Activated naive CD8-positive, alpha-beta T cell (primary cell): ENCODE data around the gene BRSK2.

ENCODE experiments used
- H3K27ac Mint-ChIP-seq: one replicate; pipeline ENCODE4 v1.8.0; 2021; ENCODE audit warnings: mixed read lengths
- H3K27me3 Mint-ChIP-seq: one replicate; pipeline ENCODE4 v1.8.0; 2021; ENCODE audit warnings: mixed read lengths
- H3K36me3 Mint-ChIP-seq: one replicate; pipeline ENCODE4 v1.8.0; 2021; ENCODE audit warnings: mixed read lengths
- H3K4me1 Mint-ChIP-seq: one replicate; pipeline ENCODE4 v1.8.0; 2021; ENCODE audit warnings: low read depth, mixed read lengths
- H3K4me3 Mint-ChIP-seq: one replicate; pipeline ENCODE4 v1.8.0; 2021; ENCODE audit warnings: mild to moderate bottlenecking, mixed read lengths
- H3K9me3 Mint-ChIP-seq: one replicate; pipeline ENCODE4 v1.8.0; 2021; ENCODE audit warnings: low read depth, mixed read lengths

Gene BRSK2

DNA sequence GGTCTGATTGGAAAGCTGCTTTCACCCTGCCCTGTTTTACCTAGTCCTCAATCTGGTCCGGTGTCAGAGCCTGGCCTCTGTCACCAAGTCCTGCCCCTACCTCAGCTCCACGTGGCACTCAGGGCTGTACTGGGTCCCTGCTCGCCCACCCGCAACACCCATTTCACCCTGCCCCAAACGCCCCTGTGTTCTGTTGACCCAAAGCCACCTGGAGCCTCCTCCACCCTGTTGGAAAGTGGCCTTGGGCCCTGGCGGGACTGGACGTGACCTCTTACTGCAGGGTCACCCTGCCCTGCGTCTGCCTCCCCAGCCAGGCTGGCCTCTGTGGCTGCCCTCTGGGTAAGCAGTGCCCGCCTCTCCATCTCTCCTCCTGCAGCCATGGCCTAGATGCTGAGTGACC, 21.5 kb upstream of the BRSK2 start:
- Mint-ChIP-seq H3K9me3 (no peaks in the 10 kb centered on the region), H3K36me3 (no peaks in the 10 kb centered on the region), H3K27ac (no peak overlapping the region), H3K4me3 (no peak overlapping the region), H3K27me3 (no peaks in the 10 kb centered on the region), H3K4me1 (no peaks in the 10 kb centered on the region)

DNA sequence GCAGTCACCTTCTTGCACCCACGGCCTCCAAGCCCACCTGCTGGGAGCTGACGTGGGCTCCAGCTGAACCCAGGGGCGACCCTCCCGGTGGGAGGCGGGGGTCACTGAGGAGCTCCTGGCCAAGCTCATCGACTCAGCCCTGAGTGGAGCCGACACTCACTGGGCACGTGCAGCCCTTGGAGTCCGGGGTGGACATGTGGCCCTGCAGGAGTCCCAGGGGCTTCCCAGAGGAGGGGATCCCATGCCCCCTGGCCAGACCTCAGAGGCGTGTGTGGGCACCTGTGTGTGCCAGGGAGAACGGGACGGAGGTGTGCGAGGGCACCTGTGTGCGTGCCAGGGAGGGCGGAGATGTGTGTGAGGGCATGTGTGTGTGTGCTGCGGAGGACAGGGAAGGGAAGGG, 20.8 kb upstream of the BRSK2 start:
- no peaks in the 10 kb centered on the region for H3K27me3 Mint-ChIP-seq
- H3K4me3 Mint-ChIP-seq: no peak overlapping the region
- H3K36me3 Mint-ChIP-seq: no peaks in the 10 kb centered on the region
- no peaks in the 10 kb centered on the region for H3K9me3 Mint-ChIP-seq
- no peaks in the 10 kb centered on the region for H3K4me1 Mint-ChIP-seq
- no peak overlapping the region for H3K27ac Mint-ChIP-seq

DNA sequence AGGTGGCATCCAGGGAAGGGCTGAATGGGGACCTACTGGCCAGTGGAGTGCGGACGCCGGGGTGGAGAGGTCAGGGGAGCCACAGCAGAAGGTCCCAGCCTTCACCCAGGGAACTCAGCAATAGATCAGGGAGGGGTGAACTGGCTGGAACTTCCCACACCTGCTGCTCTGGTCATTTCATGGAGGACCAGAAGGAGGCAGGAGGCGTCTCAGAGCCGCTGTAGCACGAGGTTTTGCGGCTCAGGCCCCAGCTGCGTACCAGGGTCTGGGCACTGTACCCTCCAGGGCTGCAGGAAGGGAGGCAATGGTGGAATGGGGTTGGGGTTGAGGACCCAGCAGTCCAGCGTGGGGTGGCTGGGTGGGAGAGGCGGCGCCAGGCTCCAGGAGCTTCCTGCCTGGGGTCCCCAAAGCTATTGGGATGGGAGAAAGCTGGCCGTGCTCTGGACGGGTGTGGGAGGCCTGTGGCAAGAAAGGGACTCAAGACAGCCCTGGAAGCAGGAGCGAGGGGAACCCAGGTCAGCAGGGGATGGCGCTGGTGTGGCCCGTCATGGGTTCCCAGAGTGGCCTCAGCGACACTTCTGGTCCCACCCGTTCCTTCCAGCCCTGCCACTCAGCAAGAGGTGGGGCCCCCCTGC, 20.2 kb upstream of the BRSK2 start:
- H3K4me1 Mint-ChIP-seq: no peaks in the 10 kb centered on the region
- no peaks in the 10 kb centered on the region for H3K9me3 Mint-ChIP-seq
- no peaks in the 10 kb centered on the region for H3K27me3 Mint-ChIP-seq
- no peak overlapping the region for H3K27ac Mint-ChIP-seq
- H3K4me3 Mint-ChIP-seq: no peak overlapping the region
- no peaks in the 10 kb centered on the region for H3K36me3 Mint-ChIP-seq

DNA sequence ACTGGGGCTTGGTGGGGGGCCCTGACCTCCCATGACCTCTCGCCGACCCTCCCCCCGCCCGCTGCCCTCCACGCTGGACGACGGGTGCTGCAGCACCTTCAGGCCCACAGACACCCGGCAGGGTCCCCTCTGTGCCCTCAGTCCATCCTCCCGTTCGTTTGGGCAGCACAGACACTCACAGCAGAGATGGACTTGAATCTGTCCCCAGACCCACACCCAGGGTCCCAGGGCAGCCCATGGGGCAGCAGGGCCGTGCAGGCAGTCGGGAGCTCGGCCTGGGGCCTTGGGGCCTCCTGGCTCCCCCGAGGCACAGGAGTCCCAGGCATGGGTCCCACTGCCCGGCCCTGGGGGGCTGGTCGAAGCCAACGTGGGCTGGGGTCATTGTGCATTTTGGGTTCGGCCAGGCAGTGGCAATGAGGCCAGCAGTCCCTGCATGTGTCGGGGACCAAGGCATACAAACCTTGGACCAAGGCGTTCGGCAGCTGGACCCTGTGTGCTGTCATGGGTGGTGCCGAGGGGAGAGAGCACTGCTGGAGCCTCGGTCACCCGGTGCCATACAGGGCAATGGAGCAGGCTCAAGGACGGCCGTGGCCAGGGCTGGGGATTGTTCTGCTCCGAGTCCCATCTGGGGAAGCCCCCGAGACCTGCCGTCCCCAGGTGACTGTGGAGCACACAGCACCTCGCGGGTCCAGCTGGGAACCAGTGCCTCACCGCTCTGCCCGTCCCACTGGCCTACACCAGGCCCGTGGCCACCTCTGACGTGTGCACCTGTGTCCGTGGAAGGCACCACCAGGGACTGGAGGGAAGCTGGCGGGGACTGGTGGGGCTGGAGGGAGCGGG, 19.3 kb upstream of the BRSK2 start:
- Mint-ChIP-seq H3K36me3 (no peaks in the 10 kb centered on the region), H3K4me1 (no peaks in the 10 kb centered on the region), H3K27ac (no peak overlapping the region), H3K27me3 (no peaks in the 10 kb centered on the region), H3K9me3 (no peaks in the 10 kb centered on the region), H3K4me3 (no peak overlapping the region)

DNA sequence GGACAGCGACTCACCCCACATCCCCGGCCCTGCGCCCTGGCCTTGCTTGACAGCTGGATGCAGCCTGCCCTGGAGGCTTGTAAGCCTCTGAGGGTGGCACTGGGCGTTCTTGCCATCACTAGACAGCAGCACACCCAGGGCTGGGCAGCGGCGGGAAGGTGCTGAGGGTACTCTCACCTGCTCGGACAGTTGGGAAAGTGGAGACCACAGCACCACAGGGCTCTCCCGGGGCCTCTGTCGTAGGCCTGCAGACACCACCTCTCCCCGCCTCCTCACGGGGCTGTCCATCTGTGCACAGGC, 18.8 kb upstream of the BRSK2 start:
- H3K27me3 Mint-ChIP-seq: no peaks in the 10 kb centered on the region
- H3K36me3 Mint-ChIP-seq: no peaks in the 10 kb centered on the region
- no peaks in the 10 kb centered on the region for H3K4me1 Mint-ChIP-seq
- H3K4me3 Mint-ChIP-seq: no peak overlapping the region
- no peak overlapping the region for H3K27ac Mint-ChIP-seq
- H3K9me3 Mint-ChIP-seq: no peaks in the 10 kb centered on the region

DNA sequence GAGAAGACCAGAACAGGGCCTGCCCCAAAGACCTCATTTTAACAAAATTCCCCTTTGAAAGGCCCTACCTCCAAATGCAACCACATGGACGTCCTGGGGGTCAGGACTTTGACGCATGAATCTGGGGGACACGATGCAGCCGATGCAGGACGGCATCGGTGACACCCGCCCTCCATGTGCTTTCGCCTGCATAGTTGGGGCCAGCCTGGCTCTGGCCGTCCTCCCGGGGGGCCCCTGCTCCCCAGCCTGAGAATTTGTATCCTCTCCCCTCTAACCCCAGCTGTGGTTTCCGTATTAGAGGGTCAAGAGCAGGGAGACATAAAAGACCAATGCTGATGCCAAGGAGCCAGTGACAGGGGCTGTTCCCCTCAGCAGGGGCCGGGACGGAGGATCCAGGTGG, 18.4 kb upstream of the BRSK2 start:
- no peak overlapping the region for H3K27ac Mint-ChIP-seq
- no peaks in the 10 kb centered on the region for H3K27me3 Mint-ChIP-seq
- no peaks in the 10 kb centered on the region for H3K36me3 Mint-ChIP-seq
- no peaks in the 10 kb centered on the region for H3K4me1 Mint-ChIP-seq
- H3K9me3 Mint-ChIP-seq: no peaks in the 10 kb centered on the region
- H3K4me3 Mint-ChIP-seq: no peak overlapping the region

DNA sequence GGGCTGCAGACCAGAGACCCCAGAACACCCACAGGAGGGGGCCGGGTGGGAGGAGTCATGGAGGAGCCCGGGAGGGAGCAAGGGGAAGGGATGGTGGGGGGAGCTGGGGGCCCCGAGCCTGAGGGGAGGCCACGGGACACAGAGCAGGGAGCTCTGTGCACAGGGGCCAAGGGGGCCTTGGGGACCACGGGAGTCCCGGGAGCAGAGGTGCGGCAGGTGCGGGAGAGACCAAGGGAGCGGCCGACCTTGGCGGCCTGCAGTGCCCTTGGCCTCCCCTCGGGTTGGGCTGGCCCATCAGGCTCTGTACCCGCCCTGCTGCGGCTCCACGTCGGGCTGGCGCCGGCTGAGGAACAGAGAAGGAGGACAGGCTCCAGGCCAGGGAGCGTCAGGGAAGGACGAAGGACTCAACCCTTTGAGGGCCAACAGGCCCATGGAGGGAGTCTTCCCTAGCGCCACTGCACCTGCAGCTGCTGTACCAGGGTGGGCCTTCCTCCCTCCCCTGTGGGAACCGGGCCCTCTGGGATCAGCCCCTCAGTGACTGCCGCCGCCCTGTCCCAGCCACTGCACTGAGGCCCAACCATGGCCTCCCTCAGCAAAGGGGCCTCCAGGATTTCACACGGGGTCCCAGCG, 17.8 kb upstream of the BRSK2 start:
- Mint-ChIP-seq H3K9me3 (no peaks in the 10 kb centered on the region), H3K27me3 (no peaks in the 10 kb centered on the region), H3K4me1 (no peaks in the 10 kb centered on the region), H3K27ac (no peak overlapping the region), H3K36me3 (no peaks in the 10 kb centered on the region), H3K4me3 (no peak overlapping the region)

DNA sequence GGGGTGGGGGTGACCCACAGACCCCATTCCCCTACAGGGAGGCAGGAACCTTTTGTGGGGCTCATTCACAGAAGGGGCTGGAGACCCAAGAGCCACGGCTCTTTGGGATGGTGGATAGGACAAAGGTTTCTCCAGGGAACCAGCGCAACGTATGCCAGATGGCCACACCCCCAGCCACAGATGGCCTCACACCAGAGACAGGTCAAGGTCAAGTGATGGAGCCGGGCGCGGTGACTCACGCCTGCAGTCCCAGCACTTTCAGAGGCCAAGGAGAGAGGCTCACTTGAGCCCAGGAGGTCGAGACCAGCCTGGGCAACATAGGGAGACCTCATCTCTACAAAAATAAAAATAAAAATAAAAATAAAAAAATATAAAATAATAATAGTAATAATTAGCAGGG, 17.1 kb upstream of the BRSK2 start:
- Mint-ChIP-seq H3K27me3 (no peaks in the 10 kb centered on the region), H3K36me3 (no peaks in the 10 kb centered on the region), H3K9me3 (no peaks in the 10 kb centered on the region), H3K4me3 (no peak overlapping the region), H3K27ac (no peak overlapping the region), H3K4me1 (no peaks in the 10 kb centered on the region)

DNA sequence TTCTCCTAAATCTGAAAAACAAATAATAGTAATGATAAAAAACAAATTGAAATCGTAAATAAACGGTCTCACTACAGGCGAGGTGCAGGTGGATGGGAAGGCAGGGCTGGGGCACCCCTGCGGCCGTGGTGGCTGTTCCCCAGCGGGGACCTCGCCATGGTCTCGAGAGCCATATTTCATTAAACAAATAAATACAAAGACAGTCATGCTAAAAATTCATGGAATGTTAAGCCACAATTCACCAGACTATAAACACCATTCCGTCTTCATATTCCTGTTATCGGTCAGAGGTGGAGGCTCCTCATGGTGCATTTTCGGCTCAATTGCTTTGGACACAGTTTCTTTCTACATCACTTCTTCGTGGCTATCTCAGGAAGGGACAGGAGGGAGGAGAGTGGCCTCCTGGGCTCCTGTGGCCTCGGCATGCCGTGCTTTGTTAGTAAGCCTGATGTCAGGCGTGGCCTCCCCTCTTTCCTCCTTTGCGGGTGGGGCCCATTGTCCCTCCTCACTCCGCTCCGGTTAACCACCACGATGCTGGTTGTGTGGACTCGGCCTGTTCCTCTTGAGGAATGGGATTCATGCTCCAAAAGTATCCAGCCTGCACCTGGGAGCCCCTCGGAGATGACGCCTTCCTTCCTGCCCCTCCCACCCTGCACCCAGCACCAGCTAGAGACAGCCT, 16.1 kb upstream of the BRSK2 start:
- Mint-ChIP-seq H3K4me1 (no peaks in the 10 kb centered on the region), H3K4me3 (no peak overlapping the region), H3K9me3 (no peaks in the 10 kb centered on the region), H3K36me3 (no peaks in the 10 kb centered on the region), H3K27me3 (no peaks in the 10 kb centered on the region), H3K27ac (no peak overlapping the region)

DNA sequence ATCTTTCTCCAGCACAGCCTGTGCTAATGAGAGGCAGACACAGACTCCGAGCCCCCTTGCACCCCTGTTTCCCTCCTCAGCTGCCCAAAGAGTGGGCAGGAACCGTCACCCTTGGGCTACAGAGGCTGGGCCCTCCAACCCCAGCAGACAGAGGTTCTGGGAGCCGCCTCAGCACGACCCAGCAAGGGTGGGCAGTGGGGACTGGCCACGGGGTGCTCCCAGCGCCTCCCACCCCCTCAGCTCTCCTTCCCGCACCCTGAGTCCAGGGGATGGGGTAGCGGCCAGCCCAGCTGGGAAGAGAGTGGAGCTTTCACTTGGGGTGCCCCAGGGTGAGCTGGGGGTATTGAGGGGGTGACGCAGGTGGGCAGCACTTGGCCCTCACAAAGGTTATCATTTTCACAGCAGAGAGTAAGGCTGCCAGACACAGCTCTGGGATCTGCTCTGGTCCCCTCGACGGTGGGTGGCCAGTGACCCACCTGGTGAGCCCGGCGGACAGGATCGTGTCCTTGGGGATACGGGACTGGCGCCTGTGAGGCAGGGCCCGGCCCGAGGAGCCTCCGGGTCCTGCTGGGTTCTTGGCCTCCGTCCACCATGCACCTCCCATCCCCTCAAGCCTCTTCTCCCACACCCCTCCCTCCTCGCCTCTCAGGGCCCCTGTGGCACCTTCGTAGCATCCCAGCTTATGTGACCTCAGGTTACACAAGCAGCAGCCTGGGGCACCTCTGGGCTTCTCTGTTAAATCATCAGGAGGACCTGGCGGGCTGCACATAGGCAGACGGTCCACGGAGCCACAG, 14.4 kb upstream of the BRSK2 start:
- H3K27me3 Mint-ChIP-seq: no peaks in the 10 kb centered on the region
- no peaks in the 10 kb centered on the region for H3K9me3 Mint-ChIP-seq
- no peak overlapping the region for H3K4me3 Mint-ChIP-seq
- no peak overlapping the region for H3K27ac Mint-ChIP-seq
- H3K36me3 Mint-ChIP-seq: no peaks in the 10 kb centered on the region
- no peaks in the 10 kb centered on the region for H3K4me1 Mint-ChIP-seq

DNA sequence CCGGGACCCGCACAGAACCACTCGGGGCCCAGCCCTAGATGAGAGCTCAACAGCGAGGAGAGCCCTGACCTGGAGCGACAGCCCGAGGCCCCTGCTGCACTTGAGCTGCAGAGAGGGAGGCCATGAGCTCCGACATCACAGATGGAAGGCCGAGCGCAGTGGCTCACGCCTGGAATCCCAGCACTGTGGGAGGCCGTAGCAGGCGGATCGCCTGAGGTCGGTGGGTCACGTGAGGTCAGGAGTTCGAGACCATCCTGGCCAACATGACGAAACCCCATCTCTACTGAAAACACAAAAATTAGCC, 13.8 kb upstream of the BRSK2 start:
- H3K4me1 Mint-ChIP-seq: no peaks in the 10 kb centered on the region
- no peaks in the 10 kb centered on the region for H3K36me3 Mint-ChIP-seq
- H3K27ac Mint-ChIP-seq: no peak overlapping the region
- H3K27me3 Mint-ChIP-seq: no peaks in the 10 kb centered on the region
- no peaks in the 10 kb centered on the region for H3K9me3 Mint-ChIP-seq
- no peak overlapping the region for H3K4me3 Mint-ChIP-seq

DNA sequence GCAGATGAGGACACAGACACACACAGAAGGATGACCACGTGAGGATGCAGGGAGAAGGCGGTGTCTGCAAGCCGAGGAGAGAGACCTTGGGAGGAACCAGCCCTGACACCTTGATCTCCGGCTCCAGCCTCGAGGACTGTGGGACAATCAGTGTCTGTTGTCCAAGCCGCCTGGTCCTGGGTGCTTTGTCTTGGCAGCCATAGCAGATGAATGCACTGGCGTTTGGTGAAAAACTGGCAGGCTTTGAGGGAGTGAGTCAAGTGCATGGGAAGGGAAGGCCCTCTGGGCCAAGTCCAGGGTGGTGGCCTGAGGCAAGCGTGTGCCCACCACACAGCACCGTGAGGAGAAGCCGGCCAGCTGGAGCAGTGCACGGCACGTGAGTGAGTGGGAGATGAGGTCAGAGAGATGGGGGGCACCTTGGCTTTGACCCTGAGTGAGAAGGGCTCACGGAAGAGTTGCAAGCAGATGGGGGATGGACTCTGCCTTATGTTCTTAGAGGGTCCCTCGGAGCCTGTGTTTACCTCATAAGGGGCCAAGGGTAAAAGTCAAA, 12.4 kb upstream of the BRSK2 start:
- Mint-ChIP-seq H3K4me1 (peaks cover 2% of the 10 kb centered on the region), H3K27ac (no peak overlapping the region), H3K9me3 (no peaks in the 10 kb centered on the region), H3K36me3 (no peaks in the 10 kb centered on the region), H3K27me3 (no peaks in the 10 kb centered on the region), H3K4me3 (no peak overlapping the region)

DNA sequence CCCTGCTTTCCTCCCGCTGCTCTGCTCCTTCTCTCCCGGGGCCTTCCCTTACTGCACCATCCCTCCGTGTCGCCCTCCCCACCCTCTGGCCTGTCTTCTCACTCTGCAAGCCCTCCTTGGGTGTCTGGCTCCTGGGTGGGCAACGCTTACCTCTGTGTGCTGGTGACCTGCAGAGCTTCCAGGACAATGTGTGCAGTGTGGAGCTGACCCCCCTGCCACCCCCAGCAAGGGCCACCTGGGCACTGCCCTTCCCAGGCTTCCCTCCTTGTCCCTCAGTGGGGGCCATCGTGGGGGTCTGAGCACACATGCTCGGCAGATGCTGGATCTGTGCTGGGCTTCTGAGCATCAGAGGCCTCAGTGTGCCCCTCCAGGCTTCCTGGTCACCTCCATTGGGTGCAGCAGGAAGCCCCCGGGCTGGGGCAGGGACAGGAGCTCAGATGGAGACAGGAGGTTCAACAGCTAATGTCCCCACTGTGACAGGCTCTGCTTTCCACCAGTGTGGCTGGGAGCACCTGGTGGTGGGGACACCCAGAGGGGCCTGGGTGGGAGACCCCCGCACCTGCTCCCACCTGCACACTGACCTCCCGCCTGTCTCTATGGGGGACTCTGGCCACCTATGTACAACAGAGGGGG, 7.8 kb upstream of the BRSK2 start:
- Mint-ChIP-seq H3K9me3 (no peaks in the 10 kb centered on the region), H3K27me3 (no peaks in the 10 kb centered on the region), H3K27ac (no peak overlapping the region), H3K36me3 (no peaks in the 10 kb centered on the region), H3K4me3 (peak overlapping the region; percentile 56), H3K4me1 (peaks cover 11% of the 10 kb centered on the region)

DNA sequence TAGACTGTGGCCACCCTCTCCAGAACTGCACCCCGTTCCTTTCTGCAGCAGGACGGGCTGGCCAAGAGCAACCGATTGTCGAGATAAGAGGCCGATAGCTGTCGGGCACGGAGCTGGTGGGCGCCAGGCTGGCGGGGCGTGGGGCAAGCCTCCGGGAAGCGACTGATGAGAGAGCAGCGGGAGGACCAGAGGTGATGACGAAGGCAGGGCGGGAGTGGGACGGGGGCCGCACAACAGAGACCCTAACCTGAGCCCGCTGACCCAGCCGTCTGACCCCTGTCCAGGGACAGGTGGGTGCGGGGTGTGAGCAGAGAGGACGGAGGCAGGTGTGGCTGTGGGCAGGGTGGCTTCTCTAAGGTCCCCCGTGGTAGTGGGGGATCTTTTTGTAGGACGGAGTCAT, 7.3 kb upstream of the BRSK2 start:
- Mint-ChIP-seq H3K27ac (peak overlapping the region; percentile 34), H3K9me3 (no peaks in the 10 kb centered on the region), H3K36me3 (no peaks in the 10 kb centered on the region), H3K27me3 (no peaks in the 10 kb centered on the region), H3K4me1 (peaks cover 11% of the 10 kb centered on the region), H3K4me3 (peak overlapping the region; percentile 56)
